Activated naive CD4-positive, alpha-beta T cell treated with Interleukin-2 at 50 U/mL for 16 hours (primary cell): ENCODE data around the gene SNHG17.
"Not testable (repeated sequence)": the region's sequence is repeated elsewhere in the genome, so short reads cannot be mapped to it uniquely, and the experiment has no call there.

Source experiments
- DNase-seq: peaks from one replicate; pipeline ENCODE4 v3.0.0-alpha.2; 2020

SNHG17 gene

GRCh38 chr20:38418509-38419204, 16.5 kb downstream of the SNHG17 start:
- no peak for DNase-seq

- DNase-seq = no peak
These were observed 20.2 kb downstream of the SNHG17 start for GRCh38 chr20:38414769-38415450.

- DNase-seq = no peak
These were observed 22.1 kb downstream of the SNHG17 start for GRCh38 chr20:38412877-38413577.

GRCh38 chr20:38407822-38408221, 27.3 kb downstream of the SNHG17 start:
- DNase-seq = not testable (repeated sequence)

- no peak for DNase-seq
These were observed 27.8 kb downstream of the SNHG17 start for GRCh38 chr20:38407321-38407720.

GRCh38 chr20:38406476-38406875, 28.7 kb downstream of the SNHG17 start:
- DNase-seq = no peak

- DNase-seq = no peak
These were observed 30.0 kb downstream of the SNHG17 start for GRCh38 chr20:38405132-38405531.

GRCh38 chr20:38404016-38404415, 31.1 kb downstream of the SNHG17 start:
- DNase-seq = no peak

GRCh38 chr20:38402816-38403215, 32.3 kb downstream of the SNHG17 start:
- DNase-seq = no peak

- DNase-seq = no peak
These were observed 33.0 kb downstream of the SNHG17 start for GRCh38 chr20:38402089-38402488.

GRCh38 chr20:38395751-38396395, 39.3 kb downstream of the SNHG17 start:
- not testable (repeated sequence) for DNase-seq

- DNase-seq = no peak
These were observed 40.0 kb downstream of the SNHG17 start for GRCh38 chr20:38395165-38395564.

GRCh38 chr20:38393259-38393658, 41.9 kb downstream of the SNHG17 start:
- DNase-seq = no peak

GRCh38 chr20:38392356-38392755, 42.8 kb downstream of the SNHG17 start:
- DNase-seq = no peak

GRCh38 chr20:38387953-38388352, 47.2 kb downstream of the SNHG17 start:
- no peak for DNase-seq

GRCh38 chr20:38386851-38387250, 48.3 kb downstream of the SNHG17 start:
- DNase-seq = no peak

- no peak for DNase-seq
These were observed 49.1 kb downstream of the SNHG17 start for GRCh38 chr20:38386004-38386403.

- DNase-seq = no peak
These were observed 52.0 kb downstream of the SNHG17 start for GRCh38 chr20:38383147-38383546.

- not testable (repeated sequence) for DNase-seq
These were observed 57.3 kb downstream of the SNHG17 start for GRCh38 chr20:38377838-38378237.

- no peak for DNase-seq
These were observed 58.0 kb downstream of the SNHG17 start for GRCh38 chr20:38377039-38377685.

- DNase-seq = no peak
These were observed 61.2 kb downstream of the SNHG17 start for GRCh38 chr20:38373898-38374297.

GRCh38 chr20:38373231-38373867, 61.8 kb downstream of the SNHG17 start:
- DNase-seq = no peak
